SKM-1 (cell line): ENCODE measurements around the gene KIF22.
A peak's percentile ranks its signal among the peaks of the same experiment; 100 is the strongest.
"Not testable (repeated sequence)": the region's sequence is repeated elsewhere in the genome, so short reads cannot be mapped to it uniquely, and the experiment has no call there.

Experiments
- DNase-seq: peaks from one replicate; lab custom pipeline; 2025; ENCODE audit not compliant: unreplicated experiment; lab: John Stamatoyannopoulos, UW

The KIF22 gene

GRCh38 chr16:29812754-29813643 is 22.4 kb downstream of the KIF22 start:
- DNase-seq, result no peak

GRCh38 chr16:29813644-29814562 is 23.4 kb downstream of the KIF22 start:
- DNase-seq, result no peak

- no peak for DNase-seq
These were observed 24.0 kb downstream of the KIF22 start for GRCh38 chr16:29814592-29814991.

GRCh38 chr16:29815032-29815721 is 24.6 kb downstream of the KIF22 start:
- no peak for DNase-seq

- DNase-seq, result peak; percentile 95
These were observed 25.5 kb downstream of the KIF22 start, which contains the start of gene PAGR1 for GRCh38 chr16:29815793-29816693. PAGR1 (plus strand) TSS chr16:29816152; CDS start chr16:29816526, 374 bp downstream.

GRCh38 chr16:29816694-29817441 is 26.3 kb downstream of the KIF22 start:
- peak; percentile 72 for DNase-seq

- no peak for DNase-seq
These were observed 27.5 kb downstream of the KIF22 start for GRCh38 chr16:29818082-29818481.

- DNase-seq, result no peak
These were observed 29.0 kb downstream of the KIF22 start for GRCh38 chr16:29819506-29819905.

- DNase-seq, result peak; percentile 14
These were observed 29.7 kb downstream of the KIF22 start, which contains the start of gene MVP for GRCh38 chr16:29820271-29820701. MVP (plus strand) TSS chr16:29820462; CDS start chr16:29830550, 10,088 bp downstream.

GRCh38 chr16:29820730-29821642 is 30.4 kb downstream of the KIF22 start:
- DNase-seq, result no peak

- DNase-seq, result no peak
These were observed 31.1 kb downstream of the KIF22 start for GRCh38 chr16:29821643-29822115.

- no peak for DNase-seq
These were observed 34.1 kb downstream of the KIF22 start for GRCh38 chr16:29824589-29825144.

GRCh38 chr16:29825145-29826044 is 34.8 kb downstream of the KIF22 start:
- DNase-seq, result no peak

GRCh38 chr16:29826342-29826695 is 35.8 kb downstream of the KIF22 start:
- DNase-seq, result no peak

GRCh38 chr16:29830774-29831173 is 40.2 kb downstream of the KIF22 start:
- no peak for DNase-seq

- DNase-seq, result no peak
These were observed 40.9 kb downstream of the KIF22 start for GRCh38 chr16:29831490-29831889.

- not testable (repeated sequence) for DNase-seq
These were observed 42.7 kb downstream of the KIF22 start for GRCh38 chr16:29833219-29833618.
